Left lung (tissue), 10 donors: ENCODE results near the gene LHFPL3. TPM values are rescaled to one million over a fixed set of nuclear protein-coding genes. Genes with fewer than 3 reads are reported as not detected.
"Not testable (repeated sequence)": the region's sequence is repeated elsewhere in the genome, so short reads cannot be mapped to it uniquely, and the experiment has no call there.

Experiments used
- ATAC-seq: fragments of 200-7000 bp; cut with Tn5 transposase; one replicate; pipeline ENCODE4 v1.9.1; 2020; ENCODE audit warnings: moderate library complexity
- DNase-seq, 4 donors: peaks; one replicate each; pipeline ENCODE4 v3.0.0-alpha.2; 2013 to 2020
- H3K27ac ChIP-seq, 2 donors: fragments of 200-600 bp; sonication (generic) in 1 of 2; one replicate each; pipeline versions ENCODE4 v1.5.0 to v1.8.0; 2020 to 2021
- H3K27me3 ChIP-seq, 2 donors: fragments of 200-600 bp; sonication (generic) in 1 of 2; one replicate each; pipeline versions ENCODE4 v1.5.0 to v1.8.0; 2020 to 2021
- H3K36me3 ChIP-seq, 2 donors: fragments of 200-600 bp; sonication (generic) in 1 of 2; one replicate each; pipeline versions ENCODE4 v1.5.0 to v1.8.0; 2020 to 2021
- H3K4me1 ChIP-seq, 2 donors: fragments of 200-600 bp; one replicate each; pipeline ENCODE4 v1.8.0; 2021
- H3K4me3 ChIP-seq, 2 donors: fragments of 200-600 bp; sonication (generic) in 1 of 2; one replicate each; pipeline versions ENCODE4 v1.5.0 to v1.8.0; 2020 to 2021; ENCODE audit warnings: mild to moderate bottlenecking in 1 of 2
- H3K9me3 ChIP-seq, 2 donors: fragments of 200-600 bp; sonication (generic) in 1 of 2; one replicate each; pipeline versions ENCODE4 v1.5.0 to v1.8.0; 2020 to 2021
- CTCF ChIP-seq, 2 donors: fragments of 200-600 bp; sonication (generic) in 1 of 2; IDR thresholded peaks; one replicate each; pipeline versions ENCODE4 v1.5.0 to v1.8.0; 2021; ENCODE audit warnings: antibody characterized with exemption in 2 of 2
- intact Hi-C, 2 donors: fragments of 100-400 bp; cut with DNase I; formaldehyde crosslinking; loops; one replicate each; pipeline versions ENCODE4 v1.11.2 to v1.14.2; 2022
- polyA plus RNA-seq, 6 donors: library from polyadenylated mRNA; unstranded; fragments of 120-200 nt; gene quantifications; one replicate each; pipeline ENCODE4 v1.2.1, GENCODE V29; 2013; ENCODE audit not compliant: insufficient read length in 6 of 6
- total RNA-seq, 2 donors: library from RNA; stranded (reverse); fragmentation: NEBNext Ultra II Directional; extraction: Animal tissue kit (Norgen Biotek cat#: 25700); gene quantifications; one replicate each; pipeline ENCODE4 v1.2.1, GENCODE V29; 2021
- donor health status: DM: no; HTN: yes; CAD: no.
- donor health status: DM: no; HTN: no; CAD: no.

Gene LHFPL3
- total and polyA plus RNA-seq, 8 donors = 1.0 to 3.7 (median 2.5) TPM; not detected in 2

- intact Hi-C loops = no loop called here
- no peak for ATAC-seq
These were observed 606.3 kb downstream of the LHFPL3 start for GRCh38 chr7:104934665-104935064.

GRCh38 chr7:104935276-104935675, 606.9 kb downstream of the LHFPL3 start:
- no peaks in the 10 kb centered on the region for H3K36me3 ChIP-seq
- H3K9me3 ChIP-seq = no peaks in the 10 kb centered on the region
- DNase-seq = no peak
- no peak overlapping the region for H3K27ac ChIP-seq
- no peak for ATAC-seq
- no peak overlapping the region for H3K4me3 ChIP-seq
- intact Hi-C loops = no loop called here
- no peaks in the 10 kb centered on the region for H3K27me3 ChIP-seq
- no peak for TF ChIP-seq CTCF (IDR thresholded peaks at IDR 0.05)
- peaks cover 0 to 10% of the 10 kb centered on the region in 2 donors for H3K4me1 ChIP-seq

More at GRCh38 chr7:104934665-104935064, 606.3 kb downstream of the LHFPL3 start:
- Histone ChIP-seq H3K4me1 (peaks cover 0 to 10% of the 10 kb centered on the region in 2 donors), H3K36me3 (no peaks in the 10 kb centered on the region), H3K27me3 (no peaks in the 10 kb centered on the region), H3K9me3 (no peaks in the 10 kb centered on the region), H3K27ac (no peak overlapping the region), H3K4me3 (no peak overlapping the region)
- no peak for TF ChIP-seq CTCF (IDR thresholded peaks at IDR 0.05)
- no peak for DNase-seq

- ATAC-seq (no peak), DNase-seq (no peak)
- Histone ChIP-seq H3K4me1 (peaks cover 0 to 13% of the 10 kb centered on the region in 2 donors), H3K27ac (no peak overlapping the region), H3K4me3 (no peak overlapping the region), H3K27me3 (no peaks in the 10 kb centered on the region), H3K9me3 (no peaks in the 10 kb centered on the region), H3K36me3 (no peaks in the 10 kb centered on the region)
- intact Hi-C loops = no loop called here
- no peak for TF ChIP-seq CTCF (IDR thresholded peaks at IDR 0.05)
These were observed 608.1 kb downstream of the LHFPL3 start for GRCh38 chr7:104936546-104936945.

GRCh38 chr7:104937489-104937888, 609.1 kb downstream of the LHFPL3 start:
- peaks cover 0 to 22% of the 10 kb centered on the region in 2 donors for H3K4me1 ChIP-seq
- H3K9me3 ChIP-seq, H3K4me3 ChIP-seq, H3K27ac ChIP-seq, DNase-seq, H3K27me3 ChIP-seq, intact Hi-C loops, ATAC-seq, H3K36me3 ChIP-seq: not testable (repeated sequence)

GRCh38 chr7:104938741-104939390, 610.5 kb downstream of the LHFPL3 start:
- Histone ChIP-seq H3K9me3 (no peaks in the 10 kb centered on the region), H3K4me3 (no peak overlapping the region), H3K36me3 (no peaks in the 10 kb centered on the region), H3K4me1 (peaks cover 1 to 26% of the 10 kb centered on the region in 2 donors), H3K27me3 (no peaks in the 10 kb centered on the region), H3K27ac (no peak overlapping the region)
- TF ChIP-seq CTCF (IDR thresholded peaks at IDR 0.05) = no peak
- intact Hi-C loops = no loop called here
- DNase-seq = no peak
- ATAC-seq = no peak
